NCI-H1105 treated with DMSO at 0.1 percent for 48 hours (cell line): ENCODE measurements around the gene ZFP36L2.

Source experiments
- DNase-seq: peaks from one replicate; lab custom pipeline; 2025; lab: John Stamatoyannopoulos, UW

Gene ZFP36L2

GRCh38 chr2:43186321-43186678 lies 40.1 kb downstream of the ZFP36L2 start:
- DNase-seq = no peak

- DNase-seq = no peak
These were observed 41.3 kb downstream of the ZFP36L2 start for GRCh38 chr2:43185146-43185545.

GRCh38 chr2:43184339-43184895 lies 42.0 kb downstream of the ZFP36L2 start:
- no peak for DNase-seq

GRCh38 chr2:43183743-43184142 lies 42.7 kb downstream of the ZFP36L2 start:
- no peak for DNase-seq

- no peak for DNase-seq
These were observed 45.5 kb downstream of the ZFP36L2 start for GRCh38 chr2:43180897-43181296.

GRCh38 chr2:43179942-43180341 lies 46.5 kb downstream of the ZFP36L2 start:
- no peak for DNase-seq

- DNase-seq = no peak
These were observed 47.5 kb downstream of the ZFP36L2 start for GRCh38 chr2:43178602-43179542.

GRCh38 chr2:43178055-43178598 lies 48.3 kb downstream of the ZFP36L2 start:
- no peak for DNase-seq

- no peak for DNase-seq
These were observed 50.0 kb downstream of the ZFP36L2 start for GRCh38 chr2:43176449-43176848.

GRCh38 chr2:43175876-43176275 lies 50.5 kb downstream of the ZFP36L2 start:
- no peak for DNase-seq

GRCh38 chr2:43175020-43175441 lies 51.4 kb downstream of the ZFP36L2 start:
- no peak for DNase-seq

- DNase-seq = no peak
These were observed 52.0 kb downstream of the ZFP36L2 start for GRCh38 chr2:43174368-43174916.
